A549 (cell line): Measurements from ENCODE around the gene CNTNAP2.

ENCODE experiments used
- POLR2A ChIP-seq: IDR thresholded peaks from 2 replicates; pipeline ENCODE4 v1.6.1; 2012; ENCODE audit warnings: mild to moderate bottlenecking, low read length
- RAD21 ChIP-seq, 2 experiments: fragments of >200 bp in 1 of 2; sonication (Bioruptor Twin) in 1 of 2; formaldehyde crosslinking in 1 of 2; IDR thresholded peaks in 1 of 2; conservative IDR thresholded peaks in 1 of 2; 2 replicates in 1 of 2; 3 replicates in 1 of 2; pipeline ENCODE4 v1.6.1; 2012 to 2018; ENCODE audit warnings: inconsistent platforms in 1 of 2
- TF ChIP-seq, protein P1 (sequence below): IDR thresholded peaks from 2 replicates; pipeline ENCODE4 v1.6.1; 2012
- TF ChIP-seq, protein P2 (sequence below): fragments of >200 bp; sonication (Bioruptor Twin); formaldehyde crosslinking; IDR thresholded peaks from 3 replicates; pipeline ENCODE4 v1.5.1; 2016

DNA sequence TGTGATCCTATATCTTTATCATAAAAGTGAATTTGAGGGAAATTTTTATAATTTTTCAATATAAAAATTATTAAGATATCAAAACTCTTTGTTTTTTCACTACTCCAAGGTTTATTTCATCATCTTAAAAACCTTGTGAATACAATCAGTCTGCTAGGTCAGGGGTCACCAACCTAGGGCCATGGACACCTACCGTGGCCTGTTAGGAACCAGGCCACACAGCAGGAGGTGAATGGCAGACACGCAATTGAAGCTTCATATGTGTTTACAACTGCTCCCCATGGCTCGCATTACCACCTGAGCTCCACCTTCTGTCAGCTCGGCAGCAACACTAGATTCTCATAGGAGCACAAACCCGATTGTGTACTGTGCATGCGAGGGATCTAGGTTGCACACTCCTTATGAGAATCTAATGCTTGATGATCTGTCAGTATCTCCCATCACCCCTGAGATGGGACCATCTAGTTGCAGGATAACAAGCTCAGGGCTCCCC is 2202.8 kb downstream of the CNTNAP2 start:
- TF ChIP-seq RAD21 (conservative IDR thresholded peaks at IDR 0.05 in 1 of 2, IDR thresholded peaks at IDR 0.05 in 1 of 2) (no peak), POLR2A (no peak)
- TF ChIP-seq, protein P1, sequence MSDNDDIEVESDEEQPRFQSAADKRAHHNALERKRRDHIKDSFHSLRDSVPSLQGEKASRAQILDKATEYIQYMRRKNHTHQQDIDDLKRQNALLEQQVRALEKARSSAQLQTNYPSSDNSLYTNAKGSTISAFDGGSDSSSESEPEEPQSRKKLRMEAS: no peak
- TF ChIP-seq, protein P2, sequence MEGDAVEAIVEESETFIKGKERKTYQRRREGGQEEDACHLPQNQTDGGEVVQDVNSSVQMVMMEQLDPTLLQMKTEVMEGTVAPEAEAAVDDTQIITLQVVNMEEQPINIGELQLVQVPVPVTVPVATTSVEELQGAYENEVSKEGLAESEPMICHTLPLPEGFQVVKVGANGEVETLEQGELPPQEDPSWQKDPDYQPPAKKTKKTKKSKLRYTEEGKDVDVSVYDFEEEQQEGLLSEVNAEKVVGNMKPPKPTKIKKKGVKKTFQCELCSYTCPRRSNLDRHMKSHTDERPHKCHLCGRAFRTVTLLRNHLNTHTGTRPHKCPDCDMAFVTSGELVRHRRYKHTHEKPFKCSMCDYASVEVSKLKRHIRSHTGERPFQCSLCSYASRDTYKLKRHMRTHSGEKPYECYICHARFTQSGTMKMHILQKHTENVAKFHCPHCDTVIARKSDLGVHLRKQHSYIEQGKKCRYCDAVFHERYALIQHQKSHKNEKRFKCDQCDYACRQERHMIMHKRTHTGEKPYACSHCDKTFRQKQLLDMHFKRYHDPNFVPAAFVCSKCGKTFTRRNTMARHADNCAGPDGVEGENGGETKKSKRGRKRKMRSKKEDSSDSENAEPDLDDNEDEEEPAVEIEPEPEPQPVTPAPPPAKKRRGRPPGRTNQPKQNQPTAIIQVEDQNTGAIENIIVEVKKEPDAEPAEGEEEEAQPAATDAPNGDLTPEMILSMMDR: no peak
